ENCODE results near the gene GADD45G. TPM values are rescaled to one million over a fixed set of nuclear protein-coding genes. Genes with fewer than 3 reads are reported as not detected.

GADD45G gene
- total RNA-seq, 2 experiments from 2014 or later: 5.2 to 6.2 TPM

DNA sequence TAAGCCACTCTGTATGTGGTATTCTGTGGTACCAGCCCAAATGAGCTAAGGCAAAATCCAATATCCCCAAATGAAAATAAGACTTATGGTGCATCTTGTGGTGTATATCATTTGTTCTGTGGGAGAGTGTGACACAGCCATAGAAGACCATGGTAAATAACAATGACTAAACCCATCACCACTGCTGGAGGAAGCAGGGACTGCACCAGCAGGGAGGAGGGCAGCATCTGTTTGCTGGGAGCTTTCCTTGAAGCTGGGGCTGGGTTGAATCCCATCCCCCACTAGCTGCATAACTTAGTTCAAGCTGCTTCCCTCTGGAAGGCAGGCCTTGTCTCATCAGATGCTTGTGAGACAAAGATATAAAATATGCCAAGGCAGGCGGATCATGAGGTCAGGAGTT is 14.2 kb downstream of the GADD45G start:
- ChIA-PET POLR2A (no interaction called here), CTCF (interaction anchor here (0.9 to 1.8 kb wide), 4 partner anchors 9 to 323 kb away, joined by 4 to 6 read pairs (median 4); no protein-coding TSS in a partner anchor)
- DNase-seq: no peak
- no peak overlapping the region for H3K4me3 Mint-ChIP-seq
- H3K27me3 Mint-ChIP-seq: peaks cover 3% of the 10 kb centered on the region
- no peaks in the 10 kb centered on the region for H3K9me3 Mint-ChIP-seq
- no peaks in the 10 kb centered on the region for H3K36me3 Mint-ChIP-seq (ENCODE audit: low read depth)
- H3K4me1 Mint-ChIP-seq: peaks cover 4% of the 10 kb centered on the region
- H3K27ac Mint-ChIP-seq: no peak overlapping the region

DNA sequence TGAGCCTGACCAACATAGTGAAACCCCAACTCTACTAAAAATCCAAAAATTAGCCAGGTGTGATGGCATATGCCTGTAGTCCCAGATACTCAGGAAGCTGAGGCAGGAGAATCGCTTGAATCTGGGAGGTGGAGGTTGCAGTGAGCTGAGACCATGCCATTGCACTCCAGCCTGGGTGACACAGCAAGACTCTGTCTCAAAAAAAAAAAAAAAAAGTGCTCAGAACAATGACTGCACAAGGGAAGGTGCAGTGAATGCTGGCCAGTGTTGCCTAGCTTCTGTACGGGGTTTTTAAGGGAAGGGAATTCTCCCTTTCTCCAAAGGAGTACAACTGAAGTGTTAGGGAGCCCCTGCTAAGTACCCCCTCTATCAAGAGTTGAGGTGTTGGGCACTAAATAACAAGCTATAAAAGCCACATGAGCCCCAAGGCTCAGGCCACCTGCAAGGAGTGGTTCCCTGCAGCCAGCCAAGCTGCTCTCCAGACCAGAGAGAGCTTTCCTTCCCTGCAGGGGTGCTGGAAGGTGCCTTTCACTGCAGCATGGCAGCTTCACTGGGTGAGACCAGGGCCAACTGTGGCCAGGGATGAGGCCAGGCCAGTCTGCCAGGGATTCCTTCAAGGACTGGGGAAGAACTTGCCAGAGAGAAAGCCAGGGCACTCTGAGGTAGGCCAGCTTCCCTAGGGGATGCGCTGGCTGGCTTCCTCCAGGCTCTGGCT is 14.8 kb downstream of the GADD45G start:
- H3K27me3 Mint-ChIP-seq: peaks cover 3% of the 10 kb centered on the region
- ChIA-PET POLR2A (interaction anchor here (0.6 kb wide), 1 partner anchor 365 kb away, joined by 3 read pairs; no protein-coding TSS in a partner anchor), CTCF (interaction anchor here (0.6 to 1.8 kb wide), 7 partner anchors 8 to 322 kb away, joined by 3 to 6 read pairs (median 4); no protein-coding TSS in a partner anchor)
- H3K27ac Mint-ChIP-seq: no peak overlapping the region
- no peaks in the 10 kb centered on the region for H3K4me1 Mint-ChIP-seq
- H3K36me3 Mint-ChIP-seq (ENCODE audit: low read depth): no peaks in the 10 kb centered on the region
- no peak overlapping the region for H3K4me3 Mint-ChIP-seq
- DNase-seq: no peak
- H3K9me3 Mint-ChIP-seq: no peaks in the 10 kb centered on the region

DNA sequence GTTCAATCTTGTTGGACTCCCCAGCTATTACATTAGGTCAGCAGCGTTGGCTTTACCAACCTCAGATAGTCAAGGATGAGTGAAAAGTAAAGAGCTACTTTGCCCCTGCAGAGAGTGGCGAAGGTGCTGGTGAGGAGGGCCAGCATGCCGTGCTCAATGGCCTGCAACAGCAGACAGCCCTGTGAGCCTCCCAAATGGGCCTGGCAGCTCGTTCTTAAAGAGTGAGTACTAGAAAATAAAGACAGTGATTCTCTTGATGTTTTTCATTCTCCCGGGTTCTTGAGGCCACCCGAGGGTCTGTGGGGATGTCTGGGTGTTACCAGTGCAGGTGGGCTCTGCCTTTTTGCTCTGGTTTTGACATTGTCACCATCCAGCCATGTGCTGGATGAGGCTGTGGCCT is 16.2 kb downstream of the GADD45G start:
- Mint-ChIP-seq H3K9me3 (no peaks in the 10 kb centered on the region), H3K4me3 (no peak overlapping the region), H3K27ac (no peak overlapping the region), H3K36me3 (ENCODE audit: low read depth) (no peaks in the 10 kb centered on the region), H3K4me1 (no peaks in the 10 kb centered on the region), H3K27me3 (peaks cover 3% of the 10 kb centered on the region)
- POLR2A ChIA-PET: no interaction called here
- DNase-seq: no peak
- CTCF ChIA-PET: interaction anchor here (1.1 to 1.8 kb wide), 5 partner anchors 8 to 15 kb away, joined by 3 to 5 read pairs (median 3); no protein-coding TSS in a partner anchor

DNA sequence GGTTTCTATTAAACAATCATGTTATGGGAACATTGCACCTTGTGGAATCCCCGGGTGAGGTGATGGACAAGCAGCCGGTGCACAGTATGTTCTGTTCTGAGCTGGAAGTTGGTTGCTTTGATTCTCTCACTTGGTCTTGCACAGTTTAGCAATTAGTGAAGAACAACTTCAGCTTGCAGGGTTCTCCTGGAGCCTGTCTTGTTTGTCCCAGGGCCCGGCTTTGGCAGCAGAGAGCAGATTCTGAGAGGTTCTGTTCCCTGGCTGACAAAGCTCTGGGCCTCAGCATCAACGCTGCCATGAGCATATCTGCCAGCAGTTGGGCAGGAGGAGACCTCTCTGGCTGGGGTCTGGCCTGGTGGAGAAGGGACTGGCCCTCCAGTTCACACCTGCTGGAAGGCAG is 16.9 kb downstream of the GADD45G start:
- CTCF ChIA-PET: interaction anchor here (1.1 to 1.7 kb wide), 2 partner anchors 9 to 14 kb away, joined by 3 to 5 read pairs; no protein-coding TSS in a partner anchor
- H3K4me1 Mint-ChIP-seq: no peaks in the 10 kb centered on the region
- peaks cover 3% of the 10 kb centered on the region for H3K27me3 Mint-ChIP-seq
- POLR2A ChIA-PET: no interaction called here
- H3K27ac Mint-ChIP-seq: no peak overlapping the region
- no peaks in the 10 kb centered on the region for H3K36me3 Mint-ChIP-seq (ENCODE audit: low read depth)
- DNase-seq: no peak
- no peaks in the 10 kb centered on the region for H3K9me3 Mint-ChIP-seq
- H3K4me3 Mint-ChIP-seq: no peak overlapping the region

DNA sequence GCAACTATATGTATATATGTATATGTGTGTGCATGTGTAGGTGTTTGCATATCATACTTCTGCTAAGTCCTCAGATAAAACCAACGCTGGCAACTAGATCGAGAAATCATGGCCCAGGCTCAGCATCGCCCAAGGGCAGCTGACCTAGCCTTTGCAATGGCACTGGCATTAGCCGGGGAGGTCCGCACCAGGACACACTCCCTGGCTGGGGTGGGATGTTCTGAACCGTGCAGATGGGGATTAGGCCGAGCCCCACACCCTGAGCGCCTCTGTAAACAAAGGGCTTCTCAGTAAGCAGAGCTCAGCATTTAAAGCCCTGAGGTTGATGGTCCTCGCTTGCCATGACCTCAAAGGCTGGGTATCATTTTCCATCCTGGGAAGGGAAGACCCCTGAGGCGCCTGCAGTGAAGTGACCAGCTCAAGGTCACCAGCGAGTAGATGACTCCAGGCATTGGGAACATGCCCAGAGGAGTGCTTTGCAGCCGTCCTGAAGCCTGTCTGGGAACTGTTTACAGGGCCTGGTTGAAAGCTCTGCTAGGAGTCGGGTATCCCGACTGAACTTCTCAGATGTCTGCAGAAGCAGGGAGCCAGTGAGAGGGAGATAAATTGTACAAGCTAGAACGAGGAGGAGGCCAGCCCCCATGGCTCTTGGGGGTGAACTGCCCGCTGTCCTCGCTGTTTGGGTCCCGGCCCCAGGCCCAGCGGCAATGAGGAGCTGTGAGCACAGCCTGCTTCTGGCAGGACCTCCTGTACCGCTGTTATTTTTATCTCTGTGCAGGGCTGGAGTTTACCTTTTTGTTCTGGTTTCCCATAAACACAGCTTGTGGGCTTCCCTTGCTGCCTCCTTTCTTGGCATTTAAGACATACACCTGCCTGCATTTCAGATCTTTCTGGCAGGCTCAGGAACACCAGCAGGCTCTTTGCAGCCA is 18.4 kb downstream of the GADD45G start:
- ChIA-PET CTCF (interaction anchor here (0.6 to 1.5 kb wide), 4 partner anchors 20 to 1625 kb away, joined by 3 to 5 read pairs (median 4); no protein-coding TSS in a partner anchor), POLR2A (no interaction called here)
- Mint-ChIP-seq H3K27ac (no peak overlapping the region), H3K4me1 (no peaks in the 10 kb centered on the region), H3K9me3 (no peaks in the 10 kb centered on the region), H3K36me3 (ENCODE audit: low read depth) (no peaks in the 10 kb centered on the region), H3K4me3 (no peak overlapping the region), H3K27me3 (peaks cover 3% of the 10 kb centered on the region)
- no peak for DNase-seq

DNA sequence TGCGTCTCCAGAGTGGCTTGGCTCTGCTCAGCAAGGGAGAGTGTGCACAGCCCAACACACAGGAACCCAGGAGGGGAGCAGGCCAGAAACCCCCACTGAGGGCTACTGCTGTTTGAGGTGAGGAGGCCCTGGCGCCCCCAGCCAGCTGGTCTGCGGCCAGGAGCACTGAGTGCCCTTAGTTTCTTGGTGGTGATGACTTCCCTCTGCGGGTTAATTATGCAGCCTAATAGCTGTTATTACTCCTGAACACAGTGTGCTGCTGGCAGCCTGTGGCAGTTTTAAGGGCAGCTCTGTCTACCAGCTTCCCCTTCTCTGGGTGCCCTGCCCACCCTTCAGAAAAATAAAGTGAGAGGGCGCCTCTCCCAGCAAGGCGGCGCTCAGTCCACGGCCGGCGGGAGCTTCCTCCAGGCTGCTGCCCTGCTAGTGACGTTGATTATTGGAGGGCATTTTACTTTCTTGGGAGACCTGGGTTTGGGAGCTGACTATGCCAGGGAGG is 19.2 kb downstream of the GADD45G start:
- Mint-ChIP-seq H3K27me3 (peaks cover 3% of the 10 kb centered on the region), H3K4me3 (no peak overlapping the region), H3K36me3 (ENCODE audit: low read depth) (no peaks in the 10 kb centered on the region), H3K27ac (no peak overlapping the region), H3K9me3 (no peaks in the 10 kb centered on the region), H3K4me1 (no peaks in the 10 kb centered on the region)
- no peak for DNase-seq
- CTCF ChIA-PET: interaction anchor here (1.4 to 1.5 kb wide), 2 partner anchors 21 to 120 kb away, joined by 4 to 5 read pairs; no protein-coding TSS in a partner anchor
- POLR2A ChIA-PET: no interaction called here

DNA sequence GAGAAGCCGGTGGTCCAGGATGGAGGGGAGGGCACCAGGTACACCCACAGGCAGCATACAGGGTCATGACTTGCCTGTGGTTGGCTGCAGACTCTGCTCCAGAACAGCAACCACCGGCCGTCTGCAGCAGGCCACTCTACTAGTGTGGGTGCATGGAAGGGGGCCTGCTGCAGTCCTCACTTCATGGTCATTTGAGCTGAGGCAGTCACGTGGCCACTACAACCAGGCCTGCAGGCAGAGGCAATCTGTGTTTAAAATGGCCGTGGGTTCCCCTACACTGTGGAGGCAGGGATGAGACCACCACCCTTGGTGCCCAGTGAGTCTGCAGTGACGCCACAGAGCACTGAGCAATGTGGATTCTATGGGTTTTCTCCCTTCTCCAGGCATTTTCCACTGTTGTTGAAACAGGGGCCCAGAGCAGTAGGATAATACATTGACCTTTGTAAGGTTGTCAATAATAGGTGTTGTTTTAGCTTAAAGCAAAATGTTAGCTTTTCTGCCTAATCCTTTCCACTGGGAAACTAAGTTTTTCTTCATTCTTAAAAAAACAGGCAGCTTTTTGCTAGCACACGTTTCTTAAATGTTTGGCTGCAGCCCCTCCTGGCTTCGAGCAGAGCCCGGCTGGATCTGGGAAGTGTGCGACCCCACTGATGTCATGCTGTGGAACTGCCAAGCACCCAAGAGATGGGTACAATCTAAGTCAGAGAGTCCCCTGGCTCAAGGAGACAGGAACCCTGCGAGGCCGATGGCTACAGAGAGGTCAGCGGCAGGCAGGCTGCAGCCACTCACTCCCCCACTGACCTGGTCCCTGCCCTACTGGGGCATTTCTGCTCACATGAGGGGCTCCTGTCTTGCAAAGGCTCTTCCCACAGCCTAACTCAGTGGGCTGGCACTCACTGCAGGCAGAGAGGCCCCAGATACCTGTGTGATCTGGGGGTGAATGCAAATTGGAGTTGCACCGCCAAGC is 21.2 kb downstream of the GADD45G start:
- Mint-ChIP-seq H3K36me3 (ENCODE audit: low read depth) (no peaks in the 10 kb centered on the region), H3K4me3 (no peak overlapping the region)
- POLR2A ChIA-PET: no interaction called here

DNA sequence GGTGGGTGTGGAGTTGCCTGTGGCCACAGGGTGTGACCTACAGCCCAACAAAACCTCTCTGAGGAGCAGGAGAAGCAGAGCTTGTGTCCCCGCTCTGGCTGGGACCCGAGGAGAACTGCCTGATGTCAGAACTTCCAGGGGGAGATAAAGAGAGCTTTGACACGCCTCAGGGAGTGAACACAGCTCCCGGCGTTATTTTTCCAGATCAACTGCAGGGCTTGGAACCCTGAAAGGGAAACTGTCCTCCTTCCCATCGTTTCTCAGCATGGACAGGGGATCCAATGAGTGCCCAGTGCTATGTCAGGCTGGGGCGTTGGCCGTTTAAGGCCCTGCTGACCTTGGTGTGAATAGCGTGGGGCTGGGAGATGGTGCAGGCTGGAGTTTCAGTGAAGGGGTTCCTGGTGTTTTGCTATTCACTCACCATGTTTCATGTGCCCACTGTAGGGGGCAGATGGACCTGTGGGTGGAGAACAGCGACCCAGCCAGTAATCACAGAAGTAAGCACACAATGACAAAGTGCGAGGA is 22.0 kb downstream of the GADD45G start:
- CTCF ChIA-PET: interaction anchor here (0.8 to 2.7 kb wide), 5 partner anchors 8 to 24 kb away, joined by 3 to 11 read pairs (median 5); partner anchors contain the start of gene GADD45G
- POLR2A ChIA-PET: no interaction called here
- no peaks in the 10 kb centered on the region for H3K9me3 Mint-ChIP-seq
- no peak overlapping the region for H3K4me3 Mint-ChIP-seq
- H3K4me1 Mint-ChIP-seq: no peaks in the 10 kb centered on the region
- DNase-seq: no peak
- H3K36me3 Mint-ChIP-seq (ENCODE audit: low read depth): no peaks in the 10 kb centered on the region
- H3K27ac Mint-ChIP-seq: no peak overlapping the region
- peaks cover 10% of the 10 kb centered on the region for H3K27me3 Mint-ChIP-seq

More for the DNA sequence above, 21.2 kb downstream of the GADD45G start:
- DNase-seq: no peak
- CTCF ChIA-PET: interaction anchor here (0.8 to 2.7 kb wide), 2 partner anchors 12 to 21 kb away, joined by 3 to 11 read pairs; partner anchors contain the start of gene GADD45G
- Mint-ChIP-seq H3K9me3 (no peaks in the 10 kb centered on the region), H3K4me1 (no peaks in the 10 kb centered on the region), H3K27me3 (peaks cover 10% of the 10 kb centered on the region), H3K27ac (no peak overlapping the region)

DNA sequence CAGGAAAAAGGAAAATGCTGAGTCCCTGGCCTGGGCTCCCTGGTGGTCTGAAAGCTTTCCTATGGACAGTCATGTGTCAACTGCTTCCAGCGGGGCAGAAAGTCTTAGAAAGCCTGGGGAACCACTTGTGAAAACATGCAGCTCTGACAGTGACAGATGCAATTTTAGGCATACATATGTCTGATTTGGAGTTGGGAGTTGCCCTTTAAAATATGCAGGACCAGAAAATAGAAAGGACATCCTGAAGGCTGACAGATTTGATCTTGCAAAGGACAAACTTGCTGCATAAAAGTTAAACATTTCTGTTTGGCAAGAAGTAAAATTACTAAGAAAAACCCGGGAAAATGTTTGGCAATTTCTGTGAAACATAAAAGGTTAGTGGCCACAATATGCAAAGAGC is 23.8 kb downstream of the GADD45G start:
- Mint-ChIP-seq H3K27ac (no peak overlapping the region), H3K27me3 (peaks cover 8% of the 10 kb centered on the region), H3K9me3 (no peaks in the 10 kb centered on the region), H3K4me3 (no peak overlapping the region), H3K36me3 (ENCODE audit: low read depth) (no peaks in the 10 kb centered on the region), H3K4me1 (no peaks in the 10 kb centered on the region)
- POLR2A ChIA-PET: no interaction called here
- no peak for DNase-seq
- CTCF ChIA-PET: interaction anchor here (0.9 kb wide), 1 partner anchor 21 kb away, joined by 3 read pairs; no protein-coding TSS in a partner anchor

DNA sequence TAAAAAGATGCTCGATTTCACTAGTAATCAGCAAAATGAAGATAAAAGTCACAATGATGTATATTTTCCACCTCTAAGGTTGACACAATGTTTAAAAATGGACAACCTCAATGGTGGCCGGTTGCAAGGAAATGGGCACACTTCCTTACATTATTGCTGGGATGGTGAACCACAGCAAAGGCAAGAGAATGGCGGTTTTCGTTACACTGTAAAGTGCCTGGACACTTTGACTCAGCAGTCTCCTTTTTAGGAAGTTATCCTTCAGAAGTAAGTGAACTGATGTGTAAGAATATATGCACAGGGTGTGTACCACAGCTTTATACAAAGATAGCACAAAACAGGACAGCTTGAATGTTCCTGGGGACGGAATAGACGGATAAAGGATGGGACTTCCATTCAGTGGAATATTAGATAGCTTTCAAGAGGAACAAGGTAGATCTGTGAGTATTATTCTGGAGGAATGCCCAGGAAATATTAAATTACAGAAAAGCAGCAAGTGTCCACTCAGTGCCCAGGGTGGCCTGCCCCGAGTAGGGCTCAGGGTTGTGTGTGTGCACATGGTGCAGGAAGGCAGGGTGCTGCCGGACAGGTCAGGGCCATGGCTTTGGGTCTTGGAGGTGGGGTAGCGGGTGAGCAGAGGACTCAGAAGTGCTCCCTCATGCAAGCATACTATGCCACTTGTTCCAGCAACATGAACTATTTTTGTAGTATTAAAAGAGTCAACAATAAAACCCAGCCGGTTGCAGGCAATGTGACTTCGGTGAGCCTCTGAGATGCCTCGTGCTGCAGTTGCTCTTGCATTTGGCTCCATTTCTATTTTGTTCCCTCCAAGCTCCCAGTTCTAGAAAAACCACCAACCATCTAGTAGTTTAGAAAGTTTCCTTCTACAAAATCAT is 24.5 kb downstream of the GADD45G start:
- no peaks in the 10 kb centered on the region for H3K36me3 Mint-ChIP-seq (ENCODE audit: low read depth)
- POLR2A ChIA-PET: interaction anchor here (0.7 kb wide), 1 partner anchor 400 kb away, joined by 5 read pairs; no protein-coding TSS in a partner anchor
- no peaks in the 10 kb centered on the region for H3K4me1 Mint-ChIP-seq
- H3K4me3 Mint-ChIP-seq: no peak overlapping the region
- H3K9me3 Mint-ChIP-seq: no peaks in the 10 kb centered on the region
- H3K27ac Mint-ChIP-seq: no peak overlapping the region
- CTCF ChIA-PET: interaction anchor here (1.4 kb wide), 1 partner anchor 9 kb away, joined by 3 read pairs; no protein-coding TSS in a partner anchor
- H3K27me3 Mint-ChIP-seq: peaks cover 10% of the 10 kb centered on the region
- no peak for DNase-seq

DNA sequence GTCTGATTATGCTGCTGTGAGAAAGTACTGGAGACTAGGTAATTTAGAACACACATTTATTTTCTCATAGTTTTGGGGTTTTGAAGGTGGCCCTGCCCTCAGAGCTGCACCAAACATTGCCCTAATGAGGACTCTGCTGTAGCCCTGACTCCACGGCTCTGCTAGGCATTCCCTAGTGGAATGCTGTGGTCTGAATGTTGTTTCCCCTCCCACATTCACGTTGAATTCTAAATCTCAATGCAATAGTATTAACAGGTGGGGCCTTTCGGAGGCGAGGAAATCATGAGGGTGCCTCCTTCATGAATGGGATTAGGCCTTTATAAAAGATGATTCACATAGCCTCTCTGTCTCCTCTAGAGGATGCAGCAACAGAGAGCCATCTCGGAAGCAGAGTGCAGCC is 25.7 kb downstream of the GADD45G start:
- H3K27ac Mint-ChIP-seq: no peak overlapping the region
- no peak overlapping the region for H3K4me3 Mint-ChIP-seq
- POLR2A ChIA-PET: interaction anchor here (0.7 kb wide), 1 partner anchor 399 kb away, joined by 5 read pairs; no protein-coding TSS in a partner anchor
- H3K4me1 Mint-ChIP-seq: no peaks in the 10 kb centered on the region
- CTCF ChIA-PET: interaction anchor here (1.2 to 1.4 kb wide), 2 partner anchors 10 kb away, joined by 3 read pairs; no protein-coding TSS in a partner anchor
- no peaks in the 10 kb centered on the region for H3K9me3 Mint-ChIP-seq
- no peak for DNase-seq
- H3K27me3 Mint-ChIP-seq: peaks cover 13% of the 10 kb centered on the region
- H3K36me3 Mint-ChIP-seq (ENCODE audit: low read depth): no peaks in the 10 kb centered on the region

Measured in activated CD4-positive, alpha-beta T cell treated with anti-CD3 and anti-CD28 coated beads, Interleukin-2, amount 10 ng/mL, durations not matched to agents 7 days and 5 days (primary cell).